Glutamatergic neuron (in vitro differentiated cells): ENCODE measurements around the gene SNX30. TPM values are rescaled to one million over a fixed set of nuclear protein-coding genes. Genes with fewer than 3 reads are reported as not detected.

Source experiments
- DNase-seq: peaks from one replicate; pipeline ENCODE4 v3.0.0; 2022
- H3K27ac Mint-ChIP-seq: one replicate; pipeline ENCODE4 v1.8.0; 2020; ENCODE audit warnings: mild to moderate bottlenecking, mixed read lengths, inconsistent platforms; ENCODE audit not compliant: unreplicated experiment
- H3K27me3 Mint-ChIP-seq: one replicate; pipeline ENCODE4 v1.8.0; 2020; ENCODE audit warnings: mild to moderate bottlenecking, moderate library complexity, mixed read lengths, inconsistent platforms; ENCODE audit not compliant: unreplicated experiment
- H3K36me3 Mint-ChIP-seq: one replicate; pipeline ENCODE4 v1.8.0; 2020; ENCODE audit warnings: mild to moderate bottlenecking, mixed read lengths, inconsistent platforms; ENCODE audit not compliant: unreplicated experiment
- H3K4me1 Mint-ChIP-seq: one replicate; pipeline ENCODE4 v1.8.0; 2020; ENCODE audit warnings: mild to moderate bottlenecking, low read depth, mixed read lengths, inconsistent platforms; ENCODE audit not compliant: unreplicated experiment
- H3K4me3 Mint-ChIP-seq: one replicate; pipeline ENCODE4 v1.8.0; 2020; ENCODE audit warnings: mild to moderate bottlenecking, mixed read lengths, inconsistent platforms; ENCODE audit not compliant: unreplicated experiment
- H3K9me3 Mint-ChIP-seq: one replicate; pipeline ENCODE4 v1.8.0; 2020; ENCODE audit warnings: mild to moderate bottlenecking, moderate library complexity, mixed read lengths, inconsistent platforms; ENCODE audit not compliant: unreplicated experiment
- CTCF ChIP-seq: fragments of 200-600 bp; sonication (generic); IDR thresholded peaks from one replicate; pipeline ENCODE4 v1.5.0; 2021; ENCODE audit not compliant: partially characterized antibody, unreplicated experiment
- total RNA-seq: library from RNA; stranded (reverse); fragmentation: NEBNext Ultra II Directional; extraction: Animal tissue kit (Norgen Biotek cat#: 25700); gene quantifications from one replicate; pipeline ENCODE4 v1.2.1, GENCODE V29; 2021; ENCODE audit not compliant: unreplicated experiment

SNX30 gene
- total RNA-seq, 1 donor from 2014 or later, result 41.7 TPM

GRCh38 chr9:112890106-112891081 lies 139.8 kb downstream of the SNX30 start, which contains the start of gene SLC46A2:
TSS of gene SLC46A2 (minus strand) at chr9:112890876. CDS start at chr9:112890681, 195 bp downstream.
- Mint-ChIP-seq H3K4me3 (peak within 1 kb of the TSS; percentile 64), H3K27me3 (peaks cover 18% of the 10 kb centered on the region)
- DNase-seq, result peak; percentile 47

DNA sequence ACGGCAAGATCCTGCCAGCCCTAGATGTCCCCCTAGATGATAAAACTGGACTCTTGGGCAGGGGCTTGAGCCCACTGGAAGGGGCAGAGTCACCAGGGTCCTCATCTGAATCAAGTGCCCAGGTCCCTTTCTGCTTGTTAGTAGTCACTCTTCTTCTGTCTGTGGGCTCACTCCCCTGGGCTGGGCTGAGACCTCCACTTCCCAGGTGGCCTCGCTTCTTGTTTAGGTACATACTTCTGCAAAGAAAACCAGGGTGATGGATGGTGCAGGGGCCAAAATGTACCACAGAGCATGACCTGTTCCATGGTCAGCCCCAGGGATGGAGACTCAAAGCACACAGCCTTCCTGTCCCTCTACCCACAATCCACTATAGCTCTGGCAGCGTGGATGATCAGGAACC lies 141.0 kb downstream of the SNX30 start:
- H3K4me1 Mint-ChIP-seq, result peaks cover 8% of the 10 kb centered on the region
- peaks cover 7% of the 10 kb centered on the region for H3K9me3 Mint-ChIP-seq
- H3K4me3 Mint-ChIP-seq, result no peak overlapping the region
- TF ChIP-seq CTCF, result no peak
- H3K27me3 Mint-ChIP-seq, result peaks cover 18% of the 10 kb centered on the region
- H3K36me3 Mint-ChIP-seq, result peaks cover 13% of the 10 kb centered on the region
- DNase-seq, result no peak
- H3K27ac Mint-ChIP-seq, result no peak overlapping the region

More at GRCh38 chr9:112890106-112891081, 139.8 kb downstream of the SNX30 start, which contains the start of gene SLC46A2:
- no peak for TF ChIP-seq CTCF
- H3K36me3 Mint-ChIP-seq, result peaks cover 13% of the 10 kb centered on the region
- H3K4me1 Mint-ChIP-seq, result peaks cover 8% of the 10 kb centered on the region
- peaks cover 7% of the 10 kb centered on the region for H3K9me3 Mint-ChIP-seq
- H3K27ac Mint-ChIP-seq, result no peak within 1 kb of the TSS

DNA sequence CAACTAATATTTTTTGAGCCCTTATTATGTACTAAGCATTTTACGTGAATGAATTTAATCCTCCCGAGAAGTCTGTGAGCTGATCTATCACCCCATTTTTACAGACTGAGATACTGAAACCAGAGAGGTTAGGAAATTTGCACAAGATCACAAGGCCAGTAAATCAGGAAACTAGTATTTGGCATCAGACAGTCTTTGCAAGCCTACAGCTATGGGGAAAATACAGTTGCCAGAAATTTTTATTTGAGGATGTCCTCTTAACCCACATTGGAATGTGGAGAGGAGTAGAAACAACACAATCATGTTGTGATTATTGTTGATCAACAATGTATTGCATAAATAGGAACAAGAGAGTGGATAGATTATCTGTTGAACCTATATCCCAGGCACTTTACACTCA lies 142.4 kb downstream of the SNX30 start:
- DNase-seq, result no peak
- Mint-ChIP-seq H3K4me3 (no peak overlapping the region), H3K36me3 (peaks cover 8% of the 10 kb centered on the region), H3K27ac (no peak overlapping the region), H3K27me3 (peaks cover 14% of the 10 kb centered on the region), H3K9me3 (peaks cover 2% of the 10 kb centered on the region), H3K4me1 (no peaks in the 10 kb centered on the region)
- TF ChIP-seq CTCF, result no peak

DNA sequence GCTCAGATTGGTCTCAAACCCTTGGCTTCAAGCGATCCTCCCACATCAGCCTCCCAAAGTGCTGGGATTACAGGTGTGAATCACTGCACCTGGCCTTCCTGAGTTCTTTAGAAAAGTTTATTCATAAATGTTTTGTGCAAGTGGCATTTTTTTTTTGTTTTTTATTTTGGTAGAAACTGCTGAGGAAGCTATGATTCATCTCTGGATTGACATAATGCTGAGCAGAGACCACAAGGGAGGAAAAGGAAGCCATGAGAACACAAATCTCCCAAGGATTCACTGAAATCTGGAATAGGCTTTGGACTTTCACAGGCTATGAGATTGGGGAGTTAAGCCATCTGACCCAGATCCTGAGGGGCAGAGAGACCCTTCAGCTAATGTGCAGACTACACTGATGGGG lies 143.5 kb downstream of the SNX30 start:
- Mint-ChIP-seq H3K36me3 (peaks cover 8% of the 10 kb centered on the region), H3K9me3 (peaks cover 2% of the 10 kb centered on the region), H3K4me3 (no peak overlapping the region), H3K27me3 (peaks cover 14% of the 10 kb centered on the region), H3K27ac (no peak overlapping the region), H3K4me1 (no peaks in the 10 kb centered on the region)
- TF ChIP-seq CTCF, result no peak
- no peak for DNase-seq

DNA sequence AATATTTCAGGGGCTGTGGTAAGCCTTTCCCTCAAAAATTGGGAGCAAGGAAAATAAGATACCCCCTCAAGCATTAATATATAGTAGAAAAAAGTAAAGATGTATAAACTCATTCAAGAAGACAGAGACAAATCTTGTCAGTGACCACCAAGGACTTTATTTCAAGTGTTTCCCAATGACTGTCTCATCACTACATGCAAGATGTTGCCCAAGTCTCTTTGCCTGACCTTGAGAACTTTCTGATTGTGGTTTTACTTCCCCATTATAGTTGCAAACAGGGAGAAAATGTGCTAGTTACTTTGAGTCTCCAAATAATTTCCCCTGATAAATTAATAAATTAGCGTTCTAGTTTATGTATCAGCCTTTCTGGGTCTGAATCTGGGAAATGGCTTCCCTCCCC lies 144.1 kb downstream of the SNX30 start:
- peaks cover 11% of the 10 kb centered on the region for H3K27me3 Mint-ChIP-seq

More for the DNA sequence above, 144.1 kb downstream of the SNX30 start:
- H3K9me3 Mint-ChIP-seq, result peaks cover 2% of the 10 kb centered on the region
- no peak for TF ChIP-seq CTCF
- no peaks in the 10 kb centered on the region for H3K4me1 Mint-ChIP-seq
- no peak for DNase-seq
- H3K36me3 Mint-ChIP-seq, result peaks cover 5% of the 10 kb centered on the region
- no peak overlapping the region for H3K4me3 Mint-ChIP-seq
- no peak overlapping the region for H3K27ac Mint-ChIP-seq
